Stomach smooth muscle (tissue), 2 donors: Measurements from ENCODE around the gene RGS3.

Source experiments
- H3K27ac ChIP-seq: one replicate; pipeline ENCODE4 v1.7.0; 2013; ENCODE audit warnings: mild to moderate bottlenecking, low read length, inconsistent platforms
- H3K27me3 ChIP-seq, 2 donors: one replicate each; pipeline ENCODE4 v1.7.0; 2013; ENCODE audit warnings: low read length in 2 of 2; ENCODE audit not compliant: insufficient read depth in 2 of 2, control insufficient read depth in 1 of 2
- H3K36me3 ChIP-seq, 2 donors: one replicate each; pipeline ENCODE4 v1.7.0; 2013; ENCODE audit warnings: low read length in 2 of 2; ENCODE audit not compliant: control insufficient read depth in 2 of 2, insufficient read depth in 2 of 2
- H3K4me1 ChIP-seq: one replicate; pipeline ENCODE4 v1.7.0; 2013; ENCODE audit warnings: low read length; ENCODE audit not compliant: control insufficient read depth, insufficient read depth
- H3K4me3 ChIP-seq, 2 donors: one replicate each; pipeline ENCODE4 v1.7.0; 2013; ENCODE audit warnings: low read length in 2 of 2
- H3K9ac ChIP-seq, 2 donors: one replicate each; pipeline ENCODE4 v1.7.0; 2013; ENCODE audit warnings: low read length in 2 of 2, mild to moderate bottlenecking in 1 of 2
- H3K9me3 ChIP-seq, 2 donors: one replicate each; pipeline ENCODE4 v1.7.0; 2013; ENCODE audit warnings: low read length in 2 of 2; ENCODE audit not compliant: control insufficient read depth in 2 of 2
- donor health status: healthy.
- donor health status: Pancreatic carcinoma.

Gene RGS3

GRCh38 chr9:113537229-113537810 lies 73.8 kb downstream of the RGS3 start:
- Histone ChIP-seq H3K4me3 (no peak overlapping the region), H3K27ac (no peak overlapping the region), H3K9ac (peak overlapping the region in 1 of 2 donors; percentile 10)

DNA sequence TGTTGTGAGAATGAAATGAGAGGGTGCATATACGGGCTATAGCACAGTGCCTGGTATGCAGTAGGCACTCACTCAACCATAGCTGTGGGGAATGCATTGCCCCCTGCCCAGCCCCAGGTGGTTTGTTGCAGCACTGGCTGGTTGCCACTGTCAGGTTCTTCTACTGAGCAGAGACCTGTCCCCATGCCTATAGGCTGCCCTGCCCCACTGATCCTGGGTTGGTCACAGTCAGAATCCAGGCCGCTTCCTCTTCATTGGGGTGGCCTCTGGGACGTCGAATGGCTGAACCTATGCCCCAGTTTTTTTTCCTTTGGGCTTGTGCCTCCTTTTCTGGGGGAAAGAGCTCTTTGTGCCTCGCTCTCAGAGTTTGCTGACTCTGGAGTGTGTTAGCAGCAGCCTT lies 74.6 kb downstream of the RGS3 start:
- Histone ChIP-seq H3K9ac (no peak overlapping the region), H3K4me1 (peaks cover 33% of the 10 kb centered on the region), H3K9me3 (no peaks in the 10 kb centered on the region), H3K36me3 (peaks cover 23 to 45% of the 10 kb centered on the region in 2 donors), H3K4me3 (no peak overlapping the region), H3K27me3 (no peaks in the 10 kb centered on the region), H3K27ac (no peak overlapping the region)

More at GRCh38 chr9:113537229-113537810, 73.8 kb downstream of the RGS3 start:
- Histone ChIP-seq H3K27me3 (no peaks in the 10 kb centered on the region), H3K4me1 (peaks cover 33% of the 10 kb centered on the region), H3K36me3 (peaks cover 21 to 51% of the 10 kb centered on the region in 2 donors), H3K9me3 (no peaks in the 10 kb centered on the region)

DNA sequence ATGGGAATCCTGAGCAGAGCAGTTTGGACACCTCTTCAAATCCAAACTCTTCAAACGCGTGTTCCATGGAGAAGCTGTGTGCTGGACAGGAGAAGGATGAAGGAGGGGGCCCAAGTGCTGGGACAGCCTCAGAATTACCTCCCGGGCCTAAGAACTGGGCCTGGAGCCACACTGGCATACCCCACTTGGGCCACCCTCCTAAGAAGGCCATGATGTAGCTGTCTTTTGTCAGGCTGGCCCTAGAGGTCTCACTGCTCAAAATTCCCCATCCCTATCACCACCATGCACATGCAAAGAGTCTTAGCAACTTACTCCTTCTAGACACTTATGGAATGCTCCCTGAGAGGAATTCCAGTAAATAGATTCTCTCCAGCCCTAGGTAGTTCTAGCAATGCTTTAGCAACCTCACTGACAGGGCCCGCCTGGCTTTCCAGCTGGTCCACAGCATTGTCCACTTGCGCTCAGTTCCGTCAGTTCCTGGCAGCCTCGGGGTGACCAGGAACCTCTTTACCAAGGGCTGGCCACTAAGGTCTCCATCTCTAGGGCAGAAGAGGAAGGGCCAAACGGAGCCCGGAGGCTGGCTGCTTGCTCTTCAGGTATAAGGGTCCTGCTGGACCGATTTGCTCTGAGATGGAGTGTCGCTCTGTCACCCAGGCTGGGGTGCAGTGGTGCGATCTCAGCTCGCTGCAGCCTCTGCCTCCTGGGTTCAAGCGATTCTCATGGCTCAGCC lies 75.3 kb downstream of the RGS3 start:
- Histone ChIP-seq H3K27me3 (no peaks in the 10 kb centered on the region), H3K4me3 (no peak overlapping the region), H3K9me3 (no peaks in the 10 kb centered on the region), H3K36me3 (peaks cover 23 to 49% of the 10 kb centered on the region in 2 donors), H3K4me1 (peaks cover 31% of the 10 kb centered on the region), H3K9ac (no peak overlapping the region), H3K27ac (no peak overlapping the region)

DNA sequence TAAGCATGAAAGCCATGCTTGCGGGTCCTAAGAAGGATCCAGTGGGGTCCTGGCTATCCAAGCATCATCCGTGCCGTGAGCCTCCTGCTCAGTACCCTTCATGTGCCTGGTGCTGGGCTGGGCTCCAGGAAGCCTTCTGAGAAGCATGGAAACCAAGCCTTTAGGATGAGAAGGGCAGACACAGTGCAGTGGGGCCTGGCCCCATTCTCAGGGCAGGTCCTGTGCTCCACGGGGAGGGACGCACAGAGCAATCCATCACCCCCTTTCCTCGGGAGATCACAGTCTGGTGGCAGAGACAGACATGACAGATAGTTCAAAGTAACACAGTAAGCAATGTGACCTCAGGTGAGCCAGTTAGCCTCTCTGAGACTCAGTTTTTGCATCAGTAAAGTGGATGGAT lies 76.9 kb downstream of the RGS3 start:
- H3K4me3 ChIP-seq, result no peak overlapping the region
- H3K27me3 ChIP-seq, result no peaks in the 10 kb centered on the region
- peaks cover 27% of the 10 kb centered on the region for H3K4me1 ChIP-seq
- peaks cover 23 to 47% of the 10 kb centered on the region in 2 donors for H3K36me3 ChIP-seq
- H3K27ac ChIP-seq, result peak overlapping the region; percentile 6
- peak overlapping the region in 1 of 2 donors; percentile 47 for H3K9ac ChIP-seq
- no peaks in the 10 kb centered on the region for H3K9me3 ChIP-seq

- peak overlapping the region; percentile 24 for H3K27ac ChIP-seq
- H3K36me3 ChIP-seq, result peaks cover 23 to 44% of the 10 kb centered on the region in 2 donors
- H3K4me1 ChIP-seq, result peaks cover 25% of the 10 kb centered on the region
- H3K27me3 ChIP-seq, result no peaks in the 10 kb centered on the region
- H3K9ac ChIP-seq, result no peak overlapping the region
- H3K4me3 ChIP-seq, result no peak overlapping the region
- no peaks in the 10 kb centered on the region for H3K9me3 ChIP-seq
Observed at GRCh38 chr9:113541019-113541900, 77.7 kb downstream of the RGS3 start.

GRCh38 chr9:113542006-113542405 lies 78.5 kb downstream of the RGS3 start:
- Histone ChIP-seq H3K27me3 (no peaks in the 10 kb centered on the region), H3K4me3 (no peak overlapping the region), H3K4me1 (peaks cover 18% of the 10 kb centered on the region), H3K9ac (no peak overlapping the region), H3K27ac (peak overlapping the region; percentile 24), H3K36me3 (peaks cover 19 to 38% of the 10 kb centered on the region in 2 donors), H3K9me3 (no peaks in the 10 kb centered on the region)

- Histone ChIP-seq H3K9me3 (no peaks in the 10 kb centered on the region), H3K27ac (no peak overlapping the region), H3K9ac (no peak overlapping the region), H3K27me3 (no peaks in the 10 kb centered on the region), H3K4me1 (peaks cover 16% of the 10 kb centered on the region), H3K4me3 (no peak overlapping the region), H3K36me3 (peaks cover 15 to 35% of the 10 kb centered on the region in 2 donors)
Observed at GRCh38 chr9:113542741-113543140, 79.2 kb downstream of the RGS3 start.

- Histone ChIP-seq H3K27ac (no peak overlapping the region), H3K4me1 (peaks cover 20% of the 10 kb centered on the region), H3K9me3 (no peaks in the 10 kb centered on the region), H3K27me3 (no peaks in the 10 kb centered on the region), H3K9ac (no peak overlapping the region), H3K4me3 (no peak overlapping the region), H3K36me3 (peaks cover 15 to 30% of the 10 kb centered on the region in 2 donors)
Observed at GRCh38 chr9:113543296-113543981, 79.9 kb downstream of the RGS3 start.

GRCh38 chr9:113543982-113544303 lies 80.4 kb downstream of the RGS3 start:
- Histone ChIP-seq H3K9ac (no peak overlapping the region), H3K4me1 (peaks cover 24% of the 10 kb centered on the region), H3K27me3 (no peaks in the 10 kb centered on the region), H3K27ac (no peak overlapping the region), H3K4me3 (no peak overlapping the region), H3K36me3 (peaks cover 15 to 26% of the 10 kb centered on the region in 2 donors), H3K9me3 (no peaks in the 10 kb centered on the region)

GRCh38 chr9:113545068-113545467 lies 81.5 kb downstream of the RGS3 start:
- Histone ChIP-seq H3K4me1 (peaks cover 30% of the 10 kb centered on the region), H3K36me3 (peaks cover 15 to 26% of the 10 kb centered on the region in 2 donors), H3K9ac (no peak overlapping the region), H3K4me3 (no peak overlapping the region), H3K27me3 (no peaks in the 10 kb centered on the region), H3K9me3 (no peaks in the 10 kb centered on the region), H3K27ac (no peak overlapping the region)
